Right atrium auricular region (tissue), 2 donors: ENCODE measurements around the gene FOXP1. TPM values are rescaled to one million over a fixed set of nuclear protein-coding genes. Genes with fewer than 3 reads are reported as not detected.

Experiments used
- DNase-seq: peaks from one replicate; pipeline ENCODE4 v3.0.0-alpha.2; 2019; ENCODE audit warnings: low spot score
- H3K27ac ChIP-seq, 2 donors: fragments of 200-600 bp; sonication (generic); 1 replicate in 1 of 2; 2 replicates in 1 of 2; pipeline ENCODE4 v1.5.1; 2016 to 2019
- H3K27me3 ChIP-seq, 2 donors: fragments of 200-600 bp; sonication (generic); one replicate each; pipeline versions ENCODE4 v1.5.1 to v1.6.0; 2017 to 2019
- H3K36me3 ChIP-seq: fragments of 200-600 bp; sonication (generic); one replicate; pipeline ENCODE4 v1.5.1; 2016
- H3K4me1 ChIP-seq, 2 donors: fragments of 200-600 bp; sonication (generic); one replicate each; pipeline versions ENCODE4 v1.5.1 to v1.6.0; 2017 to 2019
- H3K4me3 ChIP-seq, 2 donors: fragments of 200-600 bp; sonication (generic); 1 replicate in 1 of 2; 2 replicates in 1 of 2; pipeline ENCODE4 v1.5.1; 2017 to 2019; ENCODE audit warnings: mild to moderate bottlenecking in 1 of 2, moderate library complexity in 1 of 2
- H3K9me3 ChIP-seq, 2 donors: fragments of 200-600 bp; sonication (generic); one replicate each; pipeline ENCODE4 v1.5.1; 2019
- CTCF ChIP-seq, 2 donors: fragments of 200-600 bp; sonication (generic); IDR thresholded peaks; one replicate each; pipeline ENCODE4 v1.5.1; 2019; ENCODE audit warnings: antibody characterized with exemption in 2 of 2
- total RNA-seq, 2 donors: library from RNA; depleted of rRNA; stranded (reverse); fragments of >200 nt; gene quantifications; one replicate each; pipeline ENCODE4 v1.1.0, GENCODE V29; 2016

Gene FOXP1
- total RNA-seq, 2 donors from 2014 or later = 39.2 to 59.0 TPM

DNA sequence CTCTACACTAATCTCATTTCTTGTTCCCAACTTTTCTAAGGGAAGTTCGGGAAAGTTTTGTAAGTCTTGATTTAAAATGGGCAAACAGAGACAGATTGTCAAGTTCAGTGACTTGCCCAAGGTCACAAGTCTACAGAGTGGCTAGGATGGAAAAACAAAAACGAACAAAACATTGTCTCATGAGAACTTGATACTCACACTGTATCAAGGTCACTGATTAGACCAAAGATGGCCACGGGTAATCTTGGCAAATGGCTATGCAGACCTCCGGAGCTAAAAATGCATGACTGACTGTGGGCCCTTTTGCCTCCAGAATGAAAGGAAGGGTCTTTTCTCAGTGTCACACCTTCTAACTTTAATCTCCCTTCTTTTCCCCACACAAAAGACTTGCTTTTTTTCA, 460.9 kb downstream of the FOXP1 start:
- H3K27me3 ChIP-seq = no peaks in the 10 kb centered on the region
- no peaks in the 10 kb centered on the region for H3K9me3 ChIP-seq
- no peak for DNase-seq
- H3K27ac ChIP-seq = no peak overlapping the region
- no peaks in the 10 kb centered on the region for H3K36me3 ChIP-seq
- no peak for TF ChIP-seq CTCF (IDR thresholded peaks at IDR 0.05)
- peaks cover 0 to 56% of the 10 kb centered on the region in 2 donors for H3K4me1 ChIP-seq
- H3K4me3 ChIP-seq = no peak overlapping the region

GRCh38 chr3:71121429-71122167, 461.9 kb downstream of the FOXP1 start:
- no peaks in the 10 kb centered on the region for H3K9me3 ChIP-seq
- no peak overlapping the region for H3K27ac ChIP-seq
- peaks cover 0 to 54% of the 10 kb centered on the region in 2 donors for H3K4me1 ChIP-seq
- no peak for TF ChIP-seq CTCF (IDR thresholded peaks at IDR 0.05)
- no peaks in the 10 kb centered on the region for H3K27me3 ChIP-seq
- H3K36me3 ChIP-seq = no peaks in the 10 kb centered on the region
- no peak for DNase-seq
- no peak overlapping the region for H3K4me3 ChIP-seq

- H3K4me3 ChIP-seq = no peak overlapping the region
- H3K4me1 ChIP-seq = peaks cover 0 to 46% of the 10 kb centered on the region in 2 donors
- no peaks in the 10 kb centered on the region for H3K27me3 ChIP-seq
- no peak for DNase-seq
- no peaks in the 10 kb centered on the region for H3K9me3 ChIP-seq
- H3K27ac ChIP-seq = no peak overlapping the region
- no peaks in the 10 kb centered on the region for H3K36me3 ChIP-seq
- no peak for TF ChIP-seq CTCF (IDR thresholded peaks at IDR 0.05)
Measured at GRCh38 chr3:71120012-71120411, 463.5 kb downstream of the FOXP1 start.

DNA sequence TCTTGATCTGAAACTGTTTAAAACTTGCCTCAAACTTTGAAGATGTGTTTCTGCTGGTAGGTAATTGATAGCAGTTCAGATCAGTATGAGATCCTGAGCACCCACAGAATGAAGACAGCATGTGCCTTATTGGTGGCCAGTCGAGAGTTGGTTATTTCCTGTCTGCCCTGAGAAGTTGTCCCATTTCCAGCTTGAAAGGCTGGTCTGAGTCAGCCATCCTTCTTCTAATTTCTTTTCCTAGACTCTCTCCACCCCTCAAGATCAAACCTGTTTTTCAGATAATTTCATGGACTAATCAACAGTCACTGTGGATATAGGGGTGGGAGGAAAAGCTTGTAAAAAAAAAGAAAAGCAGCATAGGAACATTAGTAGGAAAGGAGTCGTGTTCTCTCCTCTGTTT, 464.4 kb downstream of the FOXP1 start:
- Histone ChIP-seq H3K27me3 (no peaks in the 10 kb centered on the region), H3K27ac (peak overlapping the region in 1 of 2 donors; percentile 37), H3K4me1 (peaks cover 0 to 46% of the 10 kb centered on the region in 2 donors), H3K36me3 (no peaks in the 10 kb centered on the region), H3K9me3 (no peaks in the 10 kb centered on the region), H3K4me3 (no peak overlapping the region)
- no peak for DNase-seq
- no peak for TF ChIP-seq CTCF (IDR thresholded peaks at IDR 0.05)

DNA sequence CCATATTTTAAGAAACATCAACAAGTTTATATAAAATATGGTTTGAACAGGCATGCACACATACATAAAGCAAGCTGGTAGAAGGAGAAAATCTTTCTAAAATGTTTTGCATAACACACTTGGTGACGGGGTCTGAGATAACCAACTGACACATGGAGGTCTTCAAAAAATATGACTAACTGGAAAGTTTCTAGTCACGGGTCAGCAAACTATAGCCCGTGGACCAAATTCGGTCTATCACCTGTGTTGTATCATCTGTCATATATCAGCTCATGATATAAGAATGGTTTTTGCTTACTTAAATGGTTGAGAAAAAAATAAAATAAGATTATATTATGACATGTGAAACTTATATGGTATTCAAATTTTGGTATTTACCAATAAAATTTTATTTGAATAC, 465.1 kb downstream of the FOXP1 start:
- no peak for TF ChIP-seq CTCF (IDR thresholded peaks at IDR 0.05)
- DNase-seq = no peak
- Histone ChIP-seq H3K4me3 (no peak overlapping the region), H3K27me3 (no peaks in the 10 kb centered on the region), H3K36me3 (no peaks in the 10 kb centered on the region), H3K27ac (peak overlapping the region in 1 of 2 donors; percentile 37), H3K4me1 (peaks cover 0 to 42% of the 10 kb centered on the region in 2 donors), H3K9me3 (no peaks in the 10 kb centered on the region)
